ENCODE measurements around the gene CSGALNACT2. TPM values are rescaled to one million over a fixed set of nuclear protein-coding genes. Genes with fewer than 3 reads are reported as not detected.

The CSGALNACT2 gene
- total and polyA plus RNA-seq, 10 of the 15 experiments (the other 5 are each of a cell fraction or from before 2014, with no cell fraction given) = 2.5 to 12.6 (median 8.7) TPM

GRCh38 chr10:43203448-43204041 is 65.3 kb downstream of the CSGALNACT2 start:
- BruUV-seq (replicated peaks) = no TSS peak
- H3K4me3 ChIP-seq = peak overlapping the region; percentile 55
- H3K36me3 ChIP-seq (ENCODE audit: control insufficient read depth in 2 of 2, insufficient read depth in 2 of 2, low read length in 1 of 2) = no peaks in the 10 kb centered on the region
- H3K9ac ChIP-seq (ENCODE audit: control insufficient read depth, insufficient read depth, low read length) = no peak overlapping the region
- no peaks in the 10 kb centered on the region for H3K9me3 ChIP-seq (replicated peaks; ENCODE audit: control insufficient read depth, insufficient read depth, low read length)
- H2AFZ ChIP-seq (ENCODE audit: control insufficient read depth, low read depth, low read length) = peak overlapping the region; percentile 28
- in situ Hi-C loops (cut with MboI) = loop anchor here (10.0 to 25.0 kb wide), 2 partner anchors 159 to 261 kb away; partner anchors contain the start of gene FXYD4
- ChIA-PET SMC1A (ENCODE audit: uncharacterized antibody, unreplicated experiment) (interaction anchor here (1.2 to 2.3 kb wide), 3 partner anchors 51 to 146 kb away, joined by 3 to 14 read pairs (median 3); no protein-coding TSS in a partner anchor), CTCF (interaction anchor here (1.0 to 5.9 kb wide), 17 partner anchors 10 to 255 kb away, joined by 3 to 60 read pairs (median 8); partner anchors contain the start of gene CSGALNACT2), POLR2A (no interaction called here), RAD21 (ENCODE audit: unreplicated experiment) (interaction anchor here (1.1 to 2.5 kb wide), 2 partner anchors 20 to 51 kb away, joined by 4 to 22 read pairs; no protein-coding TSS in a partner anchor)
- no peaks in the 10 kb centered on the region for H3K27me3 ChIP-seq (replicated peaks in 1 of 2; ENCODE audit: control insufficient read depth in 2 of 2, insufficient read depth in 2 of 2, low read length in 1 of 2)
- no peak overlapping the region for H3K27ac ChIP-seq (ENCODE audit: control insufficient read depth, insufficient read depth)
- ATAC-seq = peak; percentile 53
- H3K79me2 ChIP-seq (ENCODE audit: control insufficient read depth, insufficient read depth, low read length) = no peaks in the 10 kb centered on the region
- FAIRE-seq = no peak
- intact Hi-C loops (cut with micrococcal nuclease; ENCODE audit: unreplicated experiment) = loop anchor here (5.0 to 10.0 kb wide), 2 partner anchors 141 to 259 kb away; no protein-coding TSS in a partner anchor
- WGBS (ENCODE audit: insufficient coverage, insufficient replicate concordance, low lambda C conversion rate, missing lambda C conversion rate) = 51% methylated on average over 13 of the region's 27 CpGs
- no peaks in the 10 kb centered on the region for H3K4me1 ChIP-seq (ENCODE audit: control insufficient read depth, insufficient read depth, low read length)
- H3K4me2 ChIP-seq (ENCODE audit: control insufficient read depth, insufficient read depth) = peak overlapping the region; percentile 9; the same call in 1 of the 2 replicates
- peaks cover 2% of the 10 kb centered on the region; the same call in 1 of the 2 replicates for H4K20me1 ChIP-seq (ENCODE audit: control insufficient read depth, insufficient read depth)
- no peak for DNase-seq (ENCODE audit: low read depth, low spot score)
- TF ChIP-seq BMI1 (IDR thresholded peaks at IDR 0.05; ENCODE audit: borderline replicate concordance) (no peak), GATAD2B (conservative IDR thresholded peaks at IDR 0.05; ENCODE audit: low read depth) (no peak), FOS (IDR thresholded peaks at IDR 0.05; ENCODE audit: borderline replicate concordance, extremely low read depth, insufficient read length) (no peak), RAD21 (IDR thresholded peaks at IDR 0.05; ENCODE audit: insufficient read depth, low read depth, low read length) (no peak), NR2F1 (conservative IDR thresholded peaks at IDR 0.05) (no peak), RFX5 (IDR thresholded peaks at IDR 0.05; ENCODE audit: low read depth, low read length) (no peak), IRF5 (IDR thresholded peaks at IDR 0.05; ENCODE audit: borderline replicate concordance) (no peak), HSF1 (IDR thresholded peaks at IDR 0.05; ENCODE audit: low read depth, low read length) (no peak), ZBTB11 (CRISPR knock-in tag; IDR thresholded peaks at IDR 0.05) (no peak), CHD4 (IDR thresholded peaks at IDR 0.05) (no peak)
- TF ChIP-seq, protein P1, sequence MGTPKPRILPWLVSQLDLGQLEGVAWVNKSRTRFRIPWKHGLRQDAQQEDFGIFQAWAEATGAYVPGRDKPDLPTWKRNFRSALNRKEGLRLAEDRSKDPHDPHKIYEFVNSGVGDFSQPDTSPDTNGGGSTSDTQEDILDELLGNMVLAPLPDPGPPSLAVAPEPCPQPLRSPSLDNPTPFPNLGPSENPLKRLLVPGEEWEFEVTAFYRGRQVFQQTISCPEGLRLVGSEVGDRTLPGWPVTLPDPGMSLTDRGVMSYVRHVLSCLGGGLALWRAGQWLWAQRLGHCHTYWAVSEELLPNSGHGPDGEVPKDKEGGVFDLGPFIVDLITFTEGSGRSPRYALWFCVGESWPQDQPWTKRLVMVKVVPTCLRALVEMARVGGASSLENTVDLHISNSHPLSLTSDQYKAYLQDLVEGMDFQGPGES (IDR thresholded peaks at IDR 0.05) = no peak
- TF ChIP-seq, protein P2, sequence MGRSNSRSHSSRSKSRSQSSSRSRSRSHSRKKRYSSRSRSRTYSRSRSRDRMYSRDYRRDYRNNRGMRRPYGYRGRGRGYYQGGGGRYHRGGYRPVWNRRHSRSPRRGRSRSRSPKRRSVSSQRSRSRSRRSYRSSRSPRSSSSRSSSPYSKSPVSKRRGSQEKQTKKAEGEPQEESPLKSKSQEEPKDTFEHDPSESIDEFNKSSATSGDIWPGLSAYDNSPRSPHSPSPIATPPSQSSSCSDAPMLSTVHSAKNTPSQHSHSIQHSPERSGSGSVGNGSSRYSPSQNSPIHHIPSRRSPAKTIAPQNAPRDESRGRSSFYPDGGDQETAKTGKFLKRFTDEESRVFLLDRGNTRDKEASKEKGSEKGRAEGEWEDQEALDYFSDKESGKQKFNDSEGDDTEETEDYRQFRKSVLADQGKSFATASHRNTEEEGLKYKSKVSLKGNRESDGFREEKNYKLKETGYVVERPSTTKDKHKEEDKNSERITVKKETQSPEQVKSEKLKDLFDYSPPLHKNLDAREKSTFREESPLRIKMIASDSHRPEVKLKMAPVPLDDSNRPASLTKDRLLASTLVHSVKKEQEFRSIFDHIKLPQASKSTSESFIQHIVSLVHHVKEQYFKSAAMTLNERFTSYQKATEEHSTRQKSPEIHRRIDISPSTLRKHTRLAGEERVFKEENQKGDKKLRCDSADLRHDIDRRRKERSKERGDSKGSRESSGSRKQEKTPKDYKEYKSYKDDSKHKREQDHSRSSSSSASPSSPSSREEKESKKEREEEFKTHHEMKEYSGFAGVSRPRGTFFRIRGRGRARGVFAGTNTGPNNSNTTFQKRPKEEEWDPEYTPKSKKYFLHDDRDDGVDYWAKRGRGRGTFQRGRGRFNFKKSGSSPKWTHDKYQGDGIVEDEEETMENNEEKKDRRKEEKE (IDR thresholded peaks at IDR 0.05) = no peak
